WTC11 (cell line): Measurements from ENCODE around the gene RAD18.

ENCODE experiments used
- AFF4 ChIP-seq: sonication (generic); formaldehyde crosslinking; IDR thresholded peaks from 2 replicates; pipeline ENCODE4 v1.8.1; 2023; ENCODE audit warnings: mild to moderate bottlenecking, missing genetic modification reagents, borderline replicate concordance
- ETV6 ChIP-seq: sonication (generic); formaldehyde crosslinking; IDR thresholded peaks from 2 replicates; pipeline ENCODE4 v1.8.1; 2022; ENCODE audit warnings: mild to moderate bottlenecking, missing genetic modification reagents
- FOXJ3 ChIP-seq: sonication (generic); formaldehyde crosslinking; IDR thresholded peaks from 2 replicates; pipeline ENCODE4 v1.9.0; 2021; ENCODE audit warnings: missing genetic modification reagents, mild to moderate bottlenecking, borderline replicate concordance
- FOXK1 ChIP-seq: sonication (generic); formaldehyde crosslinking; IDR thresholded peaks from 2 replicates; pipeline ENCODE4 v1.8.0; 2022; ENCODE audit warnings: mild to moderate bottlenecking, moderate library complexity, missing genetic modification reagents
- NR3C1 ChIP-seq: sonication (generic); formaldehyde crosslinking; conservative IDR thresholded peaks from 2 replicates; pipeline ENCODE4 v1.8.1; 2023; ENCODE audit warnings: low read depth, mild to moderate bottlenecking, missing genetic modification reagents
- RORB ChIP-seq: fragments of 250-450 bp; sonication (Bioruptor Pico); IDR thresholded peaks from 2 replicates; pipeline ENCODE4 v1.9.0; 2021; ENCODE audit warnings: mild to moderate bottlenecking
- ZNF121 ChIP-seq: sonication (generic); formaldehyde crosslinking; IDR thresholded peaks from 2 replicates; pipeline ENCODE4 v1.8.0; 2023; ENCODE audit warnings: missing genetic modification reagents
- ZNF317 ChIP-seq: sonication (generic); formaldehyde crosslinking; IDR thresholded peaks from 2 replicates; pipeline ENCODE4 v1.8.1; 2023; ENCODE audit warnings: low read depth, mild to moderate bottlenecking, moderate library complexity, missing genetic modification reagents, borderline replicate concordance
- TF ChIP-seq, protein P1 (sequence below): fragments of 200-600 bp; IDR thresholded peaks from 2 replicates; pipeline ENCODE4 v1.8.0; 2022; ENCODE audit warnings: antibody characterized with exemption
- TF ChIP-seq, protein P2 (sequence below): fragments of 250-450 bp; sonication (Bioruptor Pico); conservative IDR thresholded peaks from 2 replicates; pipeline ENCODE4 v1.9.0; 2021; ENCODE audit warnings: mild to moderate bottlenecking

DNA sequence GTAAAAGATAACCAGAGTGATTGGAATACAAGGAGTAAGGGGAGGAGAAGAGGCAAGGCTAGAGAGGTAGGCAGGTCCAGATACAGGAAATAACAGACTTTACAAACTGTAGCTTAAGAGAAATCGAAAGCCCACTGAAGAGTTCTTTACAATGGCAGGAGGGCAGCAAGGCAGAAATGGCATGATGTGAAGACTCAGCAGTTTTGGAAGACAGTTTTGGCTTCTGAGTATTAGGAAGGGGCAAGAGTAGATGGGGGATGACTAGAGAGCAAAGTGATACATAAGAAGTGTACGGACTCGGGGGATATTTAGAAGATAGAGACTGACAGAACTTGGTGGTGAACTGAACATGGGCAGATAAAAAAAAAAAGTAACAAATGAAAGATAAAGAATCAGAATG, 54.1 kb downstream of the RAD18 start:
- TF ChIP-seq NR3C1 (no peak), FOXK1 (CRISPR knock-in tag) (no peak), ETV6 (no peak), ZNF121 (CRISPR knock-in tag) (no peak), FOXJ3 (no peak), ZNF317 (CRISPR knock-in tag) (no peak), RORB (CRISPR knock-in tag) (no peak), AFF4 (CRISPR knock-in tag) (no peak)
- TF ChIP-seq, protein P1, sequence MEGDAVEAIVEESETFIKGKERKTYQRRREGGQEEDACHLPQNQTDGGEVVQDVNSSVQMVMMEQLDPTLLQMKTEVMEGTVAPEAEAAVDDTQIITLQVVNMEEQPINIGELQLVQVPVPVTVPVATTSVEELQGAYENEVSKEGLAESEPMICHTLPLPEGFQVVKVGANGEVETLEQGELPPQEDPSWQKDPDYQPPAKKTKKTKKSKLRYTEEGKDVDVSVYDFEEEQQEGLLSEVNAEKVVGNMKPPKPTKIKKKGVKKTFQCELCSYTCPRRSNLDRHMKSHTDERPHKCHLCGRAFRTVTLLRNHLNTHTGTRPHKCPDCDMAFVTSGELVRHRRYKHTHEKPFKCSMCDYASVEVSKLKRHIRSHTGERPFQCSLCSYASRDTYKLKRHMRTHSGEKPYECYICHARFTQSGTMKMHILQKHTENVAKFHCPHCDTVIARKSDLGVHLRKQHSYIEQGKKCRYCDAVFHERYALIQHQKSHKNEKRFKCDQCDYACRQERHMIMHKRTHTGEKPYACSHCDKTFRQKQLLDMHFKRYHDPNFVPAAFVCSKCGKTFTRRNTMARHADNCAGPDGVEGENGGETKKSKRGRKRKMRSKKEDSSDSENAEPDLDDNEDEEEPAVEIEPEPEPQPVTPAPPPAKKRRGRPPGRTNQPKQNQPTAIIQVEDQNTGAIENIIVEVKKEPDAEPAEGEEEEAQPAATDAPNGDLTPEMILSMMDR, result no peak
- TF ChIP-seq, protein P2, sequence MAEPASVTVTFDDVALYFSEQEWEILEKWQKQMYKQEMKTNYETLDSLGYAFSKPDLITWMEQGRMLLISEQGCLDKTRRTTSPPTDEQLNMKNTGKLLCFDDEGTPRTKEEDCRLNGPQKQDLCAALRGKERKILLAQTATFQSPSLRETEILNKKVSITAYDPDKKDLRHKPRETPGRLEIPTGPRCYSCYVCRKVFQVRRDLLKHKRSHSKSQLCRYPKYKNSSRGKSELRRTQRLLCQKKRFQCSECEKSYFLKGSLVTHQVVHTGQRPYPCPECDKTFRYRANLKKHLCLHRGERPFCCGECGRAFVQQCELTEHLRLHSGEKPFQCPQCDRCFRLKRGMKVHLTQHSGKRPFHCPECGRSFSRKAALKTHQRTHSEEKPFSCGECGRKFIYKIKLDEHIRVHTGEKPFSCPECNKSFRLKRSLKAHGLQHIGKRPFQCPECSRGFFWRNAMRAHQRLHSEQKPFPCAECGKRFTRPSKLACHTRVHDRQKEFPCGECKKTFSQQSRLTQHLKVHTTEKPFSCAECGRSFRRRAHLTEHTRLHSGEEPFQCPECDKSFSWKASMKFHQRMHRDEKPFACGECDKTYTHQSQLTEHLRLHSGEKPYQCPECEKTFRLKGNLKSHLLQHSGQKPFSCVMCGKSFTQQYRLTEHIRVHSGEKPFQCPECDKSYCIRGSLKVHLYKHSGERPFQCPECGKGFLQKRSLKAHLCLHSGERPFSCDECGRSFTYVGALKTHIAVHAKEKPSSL (CRISPR knock-in tag), result no peak
